Metanephros (tissue), 2 donors: ENCODE results near the gene PCSK2. TPM values are rescaled to one million over a fixed set of nuclear protein-coding genes. Genes with fewer than 3 reads are reported as not detected.

Experiments
- small RNA-seq: library from RNA; depleted of rRNA; stranded (forward); fragments of <200 nt; gene quantifications from one replicate; pipeline ENCODE3, GENCODE V24; 2014; ENCODE audit warnings: low replicate concordance
- total RNA-seq: library from RNA; depleted of rRNA; stranded (reverse); fragments of >200 nt; gene quantifications from one replicate; pipeline ENCODE4 v1.2.3, GENCODE V29; 2014

The PCSK2 gene, protein sequence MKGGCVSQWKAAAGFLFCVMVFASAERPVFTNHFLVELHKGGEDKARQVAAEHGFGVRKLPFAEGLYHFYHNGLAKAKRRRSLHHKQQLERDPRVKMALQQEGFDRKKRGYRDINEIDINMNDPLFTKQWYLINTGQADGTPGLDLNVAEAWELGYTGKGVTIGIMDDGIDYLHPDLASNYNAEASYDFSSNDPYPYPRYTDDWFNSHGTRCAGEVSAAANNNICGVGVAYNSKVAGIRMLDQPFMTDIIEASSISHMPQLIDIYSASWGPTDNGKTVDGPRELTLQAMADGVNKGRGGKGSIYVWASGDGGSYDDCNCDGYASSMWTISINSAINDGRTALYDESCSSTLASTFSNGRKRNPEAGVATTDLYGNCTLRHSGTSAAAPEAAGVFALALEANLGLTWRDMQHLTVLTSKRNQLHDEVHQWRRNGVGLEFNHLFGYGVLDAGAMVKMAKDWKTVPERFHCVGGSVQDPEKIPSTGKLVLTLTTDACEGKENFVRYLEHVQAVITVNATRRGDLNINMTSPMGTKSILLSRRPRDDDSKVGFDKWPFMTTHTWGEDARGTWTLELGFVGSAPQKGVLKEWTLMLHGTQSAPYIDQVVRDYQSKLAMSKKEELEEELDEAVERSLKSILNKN
- total RNA-seq, result 0.82 TPM

GRCh38 chr20:17226410-17227218 lies at the start of gene PCSK2:
PCSK2 (plus strand) TSS chr20:17227040; CDS start chr20:17227306, 266 bp downstream.

DNA sequence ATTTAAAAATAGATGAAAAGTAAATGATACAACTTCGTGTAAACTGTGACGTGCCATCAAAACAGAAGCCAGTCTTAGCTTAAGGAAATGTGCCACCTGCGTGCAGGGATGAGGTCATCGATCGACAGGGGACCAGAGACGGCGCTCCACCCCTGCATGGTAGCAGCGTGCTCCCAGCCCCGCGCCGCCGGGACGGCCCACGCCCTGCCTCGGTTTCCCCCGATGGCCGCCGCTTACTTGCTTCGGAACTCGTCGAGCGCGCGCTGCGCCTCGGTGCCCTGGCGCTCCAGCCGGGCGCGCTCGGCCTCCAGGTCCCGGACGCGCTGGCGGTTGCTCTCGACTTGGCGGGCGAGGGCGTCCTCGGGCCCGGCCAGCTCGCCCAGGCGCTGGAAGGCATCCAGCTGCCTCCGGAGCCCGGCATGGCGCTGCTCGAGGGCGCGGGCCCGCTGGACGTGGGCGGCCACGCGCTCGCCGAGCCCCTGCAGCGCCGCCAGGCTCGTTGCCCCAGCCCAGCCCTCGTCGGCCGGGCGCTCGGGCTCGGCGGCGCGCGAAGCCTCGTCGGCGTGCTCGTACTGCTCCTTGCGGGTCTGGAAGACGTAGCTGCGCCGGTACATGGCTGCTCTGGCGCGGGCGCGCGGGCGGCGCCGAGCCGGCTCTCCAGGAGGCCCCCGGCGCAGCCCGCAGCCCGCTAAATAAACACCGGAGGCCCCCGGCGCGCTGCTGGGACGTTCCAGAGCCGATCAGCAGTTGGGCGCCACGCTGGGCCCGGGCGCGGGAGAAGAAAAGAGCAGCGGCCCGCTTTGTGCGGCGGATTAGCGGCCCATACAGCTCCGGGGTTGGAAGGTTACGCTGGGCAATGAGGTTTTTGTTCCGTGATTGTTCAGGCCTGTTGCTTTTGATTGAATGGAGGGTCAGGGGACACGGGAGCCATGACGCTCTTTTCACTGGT lies 304.1 kb downstream of the PCSK2 start, which contains the start of gene BFSP1:
Gene BFSP1, minus strand, starts transcription at position 664 of the 949 bp plus-strand sequence. Its CDS starts 50 bp downstream, at position 614.

Small RNA genes within 50 kb of the gene (small RNA-seq; reads per million reads assigned to genes)
- gene AL359511.1, result not detected
- gene RNU1-131P, result not detected
- gene RNU6-27P, result not detected
